ENCODE measurements around the gene NFIX.

NFIX gene

DNA sequence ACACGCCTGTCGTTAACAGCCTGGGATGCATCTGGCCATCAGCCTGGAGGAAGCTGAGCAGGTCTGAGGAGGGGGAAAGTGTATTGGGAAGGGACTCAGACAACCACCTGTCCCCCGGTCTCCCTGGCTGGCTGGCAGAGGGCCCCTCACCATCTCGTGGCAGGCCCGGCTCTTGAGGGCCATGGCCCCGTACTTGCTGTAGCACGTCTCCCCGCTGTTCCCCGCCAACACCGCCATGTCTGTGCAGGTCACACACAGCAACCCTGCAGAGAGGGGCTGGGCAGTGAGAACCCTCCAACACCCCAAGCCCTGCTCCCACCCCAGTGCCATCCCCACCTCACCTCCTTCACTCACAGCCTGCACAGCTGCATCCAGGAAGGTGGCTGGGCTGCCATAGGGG, 117.3 kb downstream of the NFIX start:
- no peak for DNase-seq

DNA sequence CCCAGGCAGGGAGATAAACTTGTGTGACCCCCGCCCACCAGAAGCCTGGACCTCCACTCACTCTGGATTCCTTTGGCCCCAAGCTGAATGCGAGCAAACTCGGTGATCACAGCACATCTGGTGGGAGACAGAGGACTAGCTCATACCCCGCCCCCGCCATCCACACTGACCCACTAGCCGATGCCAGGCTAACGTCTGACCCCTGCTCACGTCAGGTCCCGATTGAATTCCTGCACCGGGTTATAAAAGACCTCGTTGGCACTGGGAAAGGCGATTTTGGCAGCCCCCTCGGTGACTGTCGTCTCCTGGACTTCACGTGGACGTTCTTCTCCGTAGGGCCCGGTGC, 120.6 kb downstream of the NFIX start:
- no peak for DNase-seq

DNA sequence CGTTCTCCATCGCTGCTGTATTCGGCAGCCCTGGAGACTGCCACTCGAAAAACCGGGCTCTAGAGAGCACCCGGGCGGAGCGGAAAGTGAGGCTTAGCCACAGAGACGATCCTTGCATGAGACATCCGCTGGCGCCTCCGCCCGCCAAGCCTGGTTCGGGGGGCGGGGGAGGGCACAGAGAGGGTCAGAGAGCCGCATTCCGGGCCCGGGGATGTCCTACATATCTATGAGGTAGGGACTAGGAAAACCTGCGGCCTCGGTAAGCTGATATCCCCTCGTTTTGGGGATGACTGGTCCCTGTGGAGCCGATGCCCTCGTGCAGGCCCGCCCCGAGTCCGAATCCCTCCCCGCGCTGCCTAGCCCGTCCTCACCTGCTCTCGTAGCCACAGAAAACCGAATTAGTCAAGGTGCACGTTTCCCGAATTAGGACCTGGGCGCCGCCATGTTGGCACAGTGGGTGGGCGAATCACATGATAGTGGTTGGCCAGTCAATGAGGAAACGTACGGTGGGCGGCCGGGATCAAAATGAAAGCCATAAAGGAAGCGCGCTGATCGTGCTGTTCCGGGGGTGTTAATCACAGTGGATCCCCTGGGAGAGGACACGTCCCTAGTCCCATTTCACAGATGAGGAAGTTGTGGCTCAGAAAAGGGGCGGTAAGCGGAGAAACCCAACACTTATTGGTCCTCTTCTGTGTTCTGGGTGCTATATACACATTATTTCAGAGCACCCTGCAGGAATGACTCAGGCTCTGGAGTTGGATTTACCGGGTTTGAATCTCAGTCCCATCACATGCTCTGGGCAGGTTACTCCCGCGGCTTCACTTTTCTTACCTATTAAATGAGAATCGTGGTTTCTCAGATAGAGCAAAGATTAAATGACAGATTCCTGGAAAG, 121.3 kb downstream of the NFIX start, which contains the start of gene TRMT1:
Gene TRMT1 (minus strand): TSS at position 459 of the 894 bp plus-strand sequence. CDS start 341 bp downstream, at position 118.
- peak; percentile 87 to 93 for DNase-seq

DNA sequence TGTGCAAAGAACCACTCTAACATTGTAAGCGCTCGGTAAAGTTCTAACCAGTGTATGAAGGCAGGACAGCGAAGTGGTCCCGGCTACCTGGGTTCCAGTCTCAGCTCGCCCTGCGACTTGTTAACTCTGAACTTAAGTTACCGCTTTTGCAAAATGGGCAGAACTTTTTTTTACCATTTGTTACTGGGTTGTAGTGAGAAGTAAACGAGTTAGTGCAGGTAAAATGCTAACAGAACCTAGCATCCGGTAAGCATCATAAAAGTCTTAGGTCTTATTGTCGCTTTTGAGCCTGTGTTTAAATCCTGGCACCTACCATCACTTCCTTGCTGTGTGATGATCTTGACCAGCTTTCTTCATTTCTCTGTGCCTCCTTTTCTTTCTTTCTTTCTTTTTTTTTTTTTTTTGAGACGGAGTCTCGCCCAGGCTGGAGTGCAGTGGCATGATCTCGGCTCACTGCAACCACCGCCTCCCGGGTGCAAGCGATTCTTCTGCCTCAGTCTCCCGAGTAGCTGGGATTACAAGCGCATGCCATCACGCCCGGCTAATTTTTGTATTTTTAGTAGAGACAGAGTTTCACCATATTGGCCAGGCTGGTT, 122.0 kb downstream of the NFIX start:
- DNase-seq: no peak

DNA sequence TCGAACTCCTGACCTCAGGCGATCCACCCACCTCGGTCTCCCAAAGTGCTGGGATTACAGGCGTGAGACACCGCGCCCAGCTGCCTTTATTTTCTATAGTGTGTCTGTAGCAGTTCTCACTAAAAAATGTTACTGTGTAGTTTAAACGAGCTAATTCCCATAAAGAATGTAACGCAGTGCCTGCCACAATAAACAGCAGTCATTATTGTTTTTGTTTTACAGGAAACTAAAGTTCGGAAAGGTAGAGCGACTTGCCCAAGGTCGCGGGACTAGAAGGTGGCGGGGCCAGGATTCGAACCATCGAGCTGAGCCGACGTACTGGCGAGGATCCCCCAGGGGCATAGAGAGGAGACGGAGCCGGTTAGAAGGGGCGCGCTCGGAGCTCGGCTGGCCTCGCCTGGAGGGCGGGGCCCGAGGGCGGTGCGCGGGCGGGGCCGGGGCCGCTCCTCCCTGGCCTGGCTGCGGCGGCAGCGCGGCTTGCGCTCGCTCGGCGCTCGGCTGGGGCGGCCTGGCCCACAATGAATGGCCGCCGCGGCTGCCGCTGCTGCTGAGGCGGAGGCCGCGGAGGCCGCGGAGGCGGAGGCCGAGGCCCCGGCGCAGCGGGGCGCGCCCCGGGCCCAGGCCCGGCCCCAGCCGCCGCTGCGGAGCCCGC, 122.6 kb downstream of the NFIX start, which contains the start of gene NACC1:
Gene NACC1 (plus strand): TSS at position 493 of the 652 bp plus-strand sequence. CDS start 16,944 bp downstream, outside the sequence.
- DNase-seq: peak; percentile 88 to 91

DNA sequence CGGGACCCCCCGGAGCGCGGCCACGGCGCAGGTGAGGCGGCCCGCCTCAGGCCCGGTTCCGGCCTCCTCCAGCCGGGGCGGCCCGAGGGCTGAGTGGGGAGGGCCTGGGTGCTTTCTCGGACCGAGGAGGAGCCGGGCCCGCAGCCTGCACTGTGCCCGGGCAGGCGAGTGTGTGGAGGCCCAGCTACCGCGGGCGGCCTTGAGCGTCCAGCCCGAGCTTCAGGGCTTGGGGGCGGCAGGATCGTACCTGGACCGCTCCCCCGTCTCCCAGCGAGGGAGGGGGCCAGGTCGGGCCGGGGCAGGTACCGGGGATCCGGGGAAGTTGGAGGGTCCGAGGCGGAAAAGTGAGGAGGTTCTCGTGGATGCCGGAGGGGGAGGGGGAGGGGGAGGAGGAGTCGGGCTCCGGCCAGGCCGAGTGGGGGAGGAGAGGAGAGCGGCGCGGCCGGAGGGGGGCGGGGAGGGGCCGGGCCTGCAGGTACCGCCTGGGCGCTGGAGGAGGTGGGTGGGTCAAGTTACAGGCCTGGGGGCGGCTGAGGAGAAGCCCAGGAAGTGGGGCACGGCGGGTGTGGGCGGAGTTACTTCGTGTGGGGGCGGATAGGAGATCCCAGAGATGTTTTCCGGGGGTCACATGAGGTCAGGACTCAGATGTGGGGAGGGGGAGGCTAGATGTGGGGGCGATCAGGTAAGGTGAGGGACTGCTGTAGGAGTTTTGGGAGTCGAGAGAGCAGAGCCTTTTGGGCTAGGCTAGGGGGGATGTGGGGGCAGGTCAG, 123.3 kb downstream of the NFIX start:
- peak; percentile 48 to 59 for DNase-seq

DNA sequence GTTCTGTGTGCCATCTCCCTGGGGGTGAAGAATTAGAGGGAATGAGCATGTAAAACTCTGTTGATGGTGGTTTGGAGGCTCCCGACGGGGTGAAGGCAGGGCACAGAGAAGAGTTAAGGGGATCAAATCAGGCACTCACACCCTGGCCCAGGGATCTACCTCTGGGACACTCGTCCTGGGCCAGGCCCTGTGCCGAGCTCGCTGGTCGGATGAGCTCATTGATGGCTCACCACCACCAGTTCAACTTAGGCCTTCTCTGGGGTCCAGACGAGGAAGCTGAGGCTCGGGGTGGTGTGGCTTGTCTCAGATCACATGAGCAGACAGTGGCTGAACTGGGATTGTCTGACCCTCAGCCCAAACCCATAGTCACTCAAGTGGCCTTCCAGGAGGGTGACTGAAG, 124.4 kb downstream of the NFIX start:
- DNase-seq: no peak

DNA sequence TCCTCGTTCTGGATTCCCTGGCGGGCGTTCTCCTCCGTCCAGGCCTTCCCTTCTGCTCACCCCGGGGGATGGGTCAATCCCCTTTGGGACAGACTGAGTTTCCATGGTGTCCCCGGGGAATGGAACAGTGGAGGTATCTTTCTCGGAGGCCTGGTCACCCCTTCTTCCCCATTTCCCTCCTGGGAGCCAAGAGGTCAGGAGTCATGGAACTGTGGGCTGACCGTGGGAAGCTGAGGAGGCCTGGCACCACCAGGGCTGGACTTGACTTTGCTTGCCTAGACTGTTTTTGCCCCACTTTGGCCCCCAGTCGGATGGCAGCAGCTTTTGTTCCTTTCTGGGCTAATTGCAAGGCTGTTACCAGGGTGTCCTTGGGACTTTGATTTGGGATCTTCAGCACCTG, 124.8 kb downstream of the NFIX start:
- DNase-seq: no peak

DNA sequence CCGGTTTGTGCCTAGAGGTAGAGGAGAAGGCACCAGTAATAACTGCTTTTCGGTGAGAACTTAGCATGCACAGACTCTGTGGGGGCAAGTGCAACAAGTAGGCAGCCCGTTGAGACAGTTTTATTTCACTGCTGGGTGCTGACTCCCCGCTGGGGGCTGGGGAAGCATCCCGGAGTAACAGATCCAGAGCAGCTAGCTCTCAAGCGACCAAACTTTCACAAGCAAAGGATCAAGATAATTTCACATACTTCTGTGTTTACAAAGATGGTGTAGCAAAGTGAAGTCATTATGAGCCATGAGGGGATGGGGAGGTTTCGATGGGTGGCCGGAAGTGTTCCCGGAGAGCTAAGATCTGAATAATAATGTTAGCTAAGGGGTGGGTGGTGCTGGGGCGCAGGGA, 125.5 kb downstream of the NFIX start:
- no peak for DNase-seq

DNA sequence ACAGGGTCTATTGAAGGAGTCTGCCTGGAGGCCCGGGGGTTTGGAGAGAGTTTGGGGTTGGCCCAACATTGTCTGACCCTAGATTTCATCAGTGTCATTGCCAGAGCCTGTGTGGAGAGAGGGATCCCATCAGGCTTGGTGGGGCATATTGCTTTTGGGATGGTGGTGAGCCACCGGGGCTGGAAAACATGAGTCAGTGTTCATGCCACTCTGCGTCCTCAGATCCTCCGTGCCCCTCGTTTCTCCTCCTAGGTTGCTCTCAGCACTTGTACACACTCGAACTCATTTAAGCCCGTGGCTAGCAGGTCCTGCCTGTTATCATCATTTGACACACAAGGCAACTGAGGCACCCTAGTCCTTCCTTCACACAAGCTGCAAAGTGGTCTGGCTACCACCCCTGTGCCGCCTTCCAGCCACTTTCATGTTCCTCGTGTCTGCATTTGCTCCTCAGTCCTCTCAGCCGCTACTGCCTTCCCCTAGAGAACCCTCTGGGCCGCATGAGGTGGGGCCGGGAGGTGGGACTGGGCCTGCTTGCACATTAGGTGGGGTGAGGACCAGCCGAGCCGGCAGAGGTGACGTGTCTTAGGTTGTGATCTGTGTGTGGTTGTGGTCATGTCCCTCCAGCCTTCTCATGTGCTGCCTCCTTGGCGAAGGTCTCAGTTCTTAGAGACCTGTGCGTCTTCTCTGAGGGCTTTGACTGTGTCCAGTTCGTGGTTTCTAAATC, 126.4 kb downstream of the NFIX start:
- DNase-seq: no peak

DNA sequence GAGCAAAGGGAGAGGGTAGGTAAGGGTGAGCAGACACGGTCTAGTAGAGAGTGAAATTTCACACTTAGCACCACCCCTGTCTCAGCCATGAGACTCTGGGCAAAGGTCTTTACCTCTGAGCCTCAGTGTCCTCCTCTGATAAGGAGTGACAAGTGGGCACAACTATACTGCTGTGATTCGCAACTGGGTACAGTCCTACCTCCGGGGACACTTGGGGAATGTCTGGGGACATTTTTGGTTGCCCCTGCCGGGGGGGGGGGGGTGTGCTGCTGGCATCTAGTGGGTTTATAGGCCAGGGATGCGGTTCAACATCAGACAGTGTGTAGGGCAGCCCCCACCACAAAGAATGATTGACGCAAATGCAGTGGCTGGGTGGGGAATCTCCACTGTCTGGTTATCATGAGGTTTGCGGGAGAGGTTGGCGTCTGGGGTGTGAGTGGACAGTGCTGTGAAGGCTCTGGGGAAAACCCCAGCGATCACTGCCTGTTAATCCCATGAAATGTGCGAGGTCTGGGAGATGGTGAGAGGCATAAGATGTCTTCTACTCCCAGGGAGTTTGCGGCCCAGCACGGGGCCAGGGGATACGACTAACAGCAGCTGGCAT, 127.1 kb downstream of the NFIX start:
- DNase-seq: no peak

DNA sequence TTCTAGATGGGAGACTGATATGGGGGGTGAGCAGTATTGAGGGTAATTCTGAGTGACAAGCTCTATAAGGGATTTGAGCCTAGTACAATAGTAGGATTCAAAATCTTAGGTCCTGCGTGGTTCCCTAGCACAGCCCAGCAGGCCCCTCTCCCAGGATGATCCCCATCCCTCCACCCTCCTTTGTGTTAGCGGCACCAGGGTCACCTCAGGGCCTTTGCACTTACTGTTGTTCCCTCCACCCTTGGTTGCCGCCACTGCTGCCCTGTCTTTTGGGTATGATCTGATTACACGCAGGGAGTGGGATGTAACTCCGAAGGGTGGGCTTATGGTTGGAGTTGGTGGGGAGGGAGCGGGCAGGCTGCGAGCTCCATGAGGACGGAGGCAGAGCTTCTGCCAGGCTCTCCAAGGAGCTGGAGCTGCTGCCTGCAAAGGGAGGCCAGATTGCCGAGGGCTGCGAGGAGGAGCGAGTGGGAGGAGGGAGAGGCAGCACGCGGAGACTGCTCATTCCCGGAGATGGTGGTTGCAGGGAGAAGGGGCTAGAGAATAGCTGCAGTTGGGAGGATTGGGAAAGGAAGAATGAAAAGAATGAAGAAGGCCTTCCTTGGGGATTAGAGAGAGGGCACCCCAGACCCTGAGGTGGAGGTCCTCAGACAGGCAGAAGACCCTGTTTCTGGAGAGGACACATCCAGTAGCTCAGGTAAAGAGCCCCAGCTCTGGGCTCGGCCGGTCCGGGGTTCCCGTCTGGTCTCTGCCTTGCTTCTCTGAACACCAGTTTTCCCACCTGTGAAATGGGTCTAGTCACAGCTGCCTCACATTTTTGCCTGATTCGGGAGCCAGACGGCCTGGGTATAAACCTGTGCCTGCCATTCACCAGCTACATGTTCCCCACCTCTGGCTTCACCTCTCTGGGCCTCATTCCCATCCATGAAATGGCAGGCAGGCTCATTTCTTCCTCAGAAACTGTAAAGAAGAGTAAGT, 128.0 kb downstream of the NFIX start:
- DNase-seq: no peak

DNA sequence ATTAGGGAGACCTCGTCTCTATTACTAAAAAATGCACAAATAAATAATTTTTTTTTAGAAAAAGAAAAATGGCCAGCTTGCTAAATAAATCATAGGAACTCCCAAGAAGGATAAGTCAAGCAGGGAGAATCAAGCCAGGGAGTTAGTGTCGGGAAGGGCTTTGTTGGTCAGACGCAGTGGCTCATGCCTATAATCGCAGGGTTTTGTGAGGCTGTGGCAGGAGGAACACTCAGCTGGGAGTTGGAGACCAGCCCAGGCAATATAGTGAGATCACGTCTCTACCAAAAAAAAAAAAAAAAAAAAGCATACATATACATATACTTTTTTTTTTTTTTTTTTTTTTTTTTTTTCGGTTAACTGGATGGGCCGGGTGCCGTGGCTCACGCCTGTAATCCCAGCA, 131.8 kb downstream of the NFIX start:
- no peak for DNase-seq

DNA sequence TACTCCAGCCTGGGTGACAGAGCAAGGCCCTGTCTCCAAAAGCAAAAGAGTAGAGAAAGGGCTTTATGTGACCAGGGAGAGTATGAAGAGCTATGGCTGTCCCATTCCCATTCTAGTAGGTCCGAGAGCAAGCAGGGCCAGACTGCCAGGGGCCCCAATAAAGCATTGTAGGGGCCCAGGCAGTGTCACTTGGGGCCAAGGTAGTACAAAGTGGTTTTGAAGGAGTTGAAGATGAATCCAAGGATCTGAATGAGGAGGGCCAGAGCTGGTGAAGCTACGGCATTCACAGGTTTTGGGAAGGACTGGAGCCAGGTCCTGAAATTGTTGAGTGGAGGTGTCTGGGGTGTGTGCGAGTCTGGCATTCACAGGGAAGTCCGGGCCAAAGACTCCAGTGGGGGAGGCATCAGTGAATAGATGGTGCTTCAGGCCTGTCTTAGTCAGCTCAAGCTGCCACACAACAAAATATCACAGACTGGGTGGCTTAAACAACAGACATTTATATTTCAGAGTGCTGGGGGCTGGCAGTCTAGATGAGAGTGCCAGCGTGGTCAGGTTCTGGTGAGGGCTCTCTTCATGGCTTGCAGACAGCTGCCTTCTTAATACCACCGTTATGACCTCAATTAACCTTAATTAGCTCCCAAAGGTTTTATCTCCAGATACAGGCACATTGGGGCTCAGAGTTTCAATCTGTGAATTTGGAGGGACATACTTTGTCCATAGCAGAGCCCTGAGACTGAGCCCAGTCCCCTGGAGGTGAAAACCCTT, 132.7 kb downstream of the NFIX start:
- DNase-seq: no peak

DNA sequence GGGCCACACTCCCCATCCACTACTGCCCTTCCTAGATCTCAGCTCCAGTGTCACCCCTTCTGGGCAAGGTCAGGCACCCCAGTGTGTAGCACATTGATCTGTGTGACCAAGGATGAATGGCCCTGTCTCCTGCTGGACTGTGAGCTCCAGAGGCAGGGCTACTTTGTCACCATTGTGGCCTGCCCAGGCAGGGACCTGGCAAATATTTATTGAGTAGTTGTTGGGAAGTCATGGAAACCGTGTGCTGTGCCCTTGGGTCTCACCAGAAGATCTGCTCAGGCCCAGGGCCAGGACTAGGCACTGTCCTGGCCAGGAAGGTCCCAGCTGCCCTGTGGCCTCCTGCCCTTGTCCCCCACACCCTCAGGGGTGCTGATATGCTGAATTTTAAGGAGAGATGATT, 133.3 kb downstream of the NFIX start:
- DNase-seq: no peak

DNA sequence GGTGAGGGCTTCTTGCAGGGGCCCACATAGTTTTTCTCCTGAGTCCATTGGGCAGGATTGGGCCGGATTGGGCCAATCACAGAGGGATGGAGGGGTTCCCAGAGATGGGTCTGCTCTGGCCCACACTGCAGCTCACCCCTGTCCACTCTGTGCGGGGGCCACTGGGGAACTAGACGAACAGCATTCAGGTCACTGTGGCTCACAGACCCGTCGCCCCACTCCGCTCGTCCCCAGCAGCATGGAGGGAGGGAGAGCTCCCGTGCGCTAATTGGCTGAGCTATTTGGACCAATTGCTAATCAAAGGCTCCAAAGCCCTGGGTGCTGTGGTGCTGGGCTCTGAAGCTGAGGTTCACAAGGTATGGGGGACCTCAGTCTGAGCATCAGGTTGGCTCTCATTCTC, 134.1 kb downstream of the NFIX start:
- DNase-seq: no peak

DNA sequence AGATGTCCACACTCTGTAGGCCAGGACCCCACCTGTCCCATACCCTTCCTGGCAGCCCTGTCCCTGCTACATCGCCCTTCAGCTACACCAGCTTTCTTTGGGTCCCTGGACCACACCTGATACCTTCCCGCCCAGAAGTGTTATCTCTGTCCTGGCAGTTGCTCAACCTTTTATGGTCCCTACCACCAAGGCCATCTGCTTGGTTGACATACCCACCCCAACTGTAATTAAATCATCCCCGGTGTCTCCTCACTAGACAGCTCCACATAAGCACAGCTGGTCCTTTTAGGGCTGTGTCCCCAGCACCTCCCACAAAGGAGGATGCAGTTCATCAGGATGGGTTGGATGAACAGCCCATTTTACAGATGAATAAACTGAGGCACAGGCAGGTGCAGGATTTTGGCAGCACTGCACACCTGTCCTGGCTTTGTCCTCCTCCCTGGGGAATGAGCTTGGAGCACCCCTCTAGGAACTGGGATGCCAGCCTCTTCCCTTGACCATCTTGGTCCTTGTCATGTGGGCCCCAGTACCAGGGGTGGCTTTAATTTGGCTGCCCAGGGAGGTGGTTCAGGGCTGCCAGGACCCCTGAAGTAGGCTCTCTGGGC, 135.7 kb downstream of the NFIX start:
- DNase-seq: no peak

DNA sequence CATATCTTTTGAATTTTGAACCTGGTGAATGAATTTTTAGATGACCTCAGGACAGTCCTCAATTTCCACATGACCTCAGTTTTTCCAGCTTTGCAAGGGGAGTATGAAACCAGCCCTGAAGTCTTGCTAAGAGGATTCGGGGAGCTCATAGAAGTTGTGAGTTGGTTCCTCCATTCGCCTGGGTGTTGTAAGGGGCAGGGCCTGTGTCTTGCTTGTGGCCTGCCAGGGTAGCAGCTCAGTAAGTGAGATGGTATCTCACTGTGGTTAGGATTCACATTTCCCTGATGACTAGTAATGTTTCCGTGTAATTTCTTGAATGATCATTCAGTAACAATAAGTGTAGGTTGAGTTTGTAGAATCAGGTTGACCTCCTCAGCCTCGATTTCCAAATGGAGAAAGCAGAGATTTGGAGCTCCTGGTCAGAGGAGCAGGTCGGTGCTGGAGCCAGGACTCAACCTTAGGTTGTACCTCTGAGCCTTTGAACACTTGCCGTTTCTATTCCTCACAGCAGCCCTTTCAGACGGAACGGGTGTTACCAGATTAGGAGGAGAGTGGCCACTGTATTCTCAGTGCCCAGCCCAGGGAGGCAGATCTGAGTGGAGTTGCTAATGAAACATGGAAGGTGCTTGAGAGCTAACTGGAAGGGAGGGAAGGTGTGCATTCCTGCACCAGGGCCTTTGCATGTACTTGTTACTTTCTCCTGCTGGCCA, 137.4 kb downstream of the NFIX start:
- peak; percentile 24 to 67 for DNase-seq

Measured in stimulated activated CD4-positive, alpha-beta T cell treated with anti-CD3 and anti-CD28 coated beads, Interleukin-4, amount 100 ng/mL, for 4 hours (primary cell).